Nephron (organoid): ENCODE measurements around the gene KISS1R.
A peak's percentile ranks its signal among the peaks of the same experiment; 100 is the strongest.

ENCODE experiments used
- H3K27ac Mint-ChIP-seq, 3 experiments: 2 replicates each; pipeline ENCODE4 v1.8.0; 2020; ENCODE audit warnings: mixed read lengths in 3 of 3, mild to moderate bottlenecking in 2 of 3, moderate library complexity in 1 of 3
- H3K27me3 Mint-ChIP-seq: 2 replicates; pipeline ENCODE4 v1.8.0; 2021; ENCODE audit warnings: low read depth, mild to moderate bottlenecking, moderate library complexity, mixed read lengths
- H3K36me3 Mint-ChIP-seq: 2 replicates; pipeline ENCODE4 v1.8.0; 2020; ENCODE audit warnings: low read depth, mixed read lengths
- H3K4me1 Mint-ChIP-seq: 2 replicates; pipeline ENCODE4 v1.8.0; 2020; ENCODE audit warnings: mixed read lengths
- H3K4me3 Mint-ChIP-seq, 3 experiments: 2 replicates each; pipeline ENCODE4 v1.8.0; 2020; ENCODE audit warnings: mild to moderate bottlenecking in 3 of 3, mixed read lengths in 3 of 3, moderate library complexity in 2 of 3
- H3K9me3 Mint-ChIP-seq: 2 replicates; pipeline ENCODE4 v1.8.0; 2020; ENCODE audit warnings: mixed read lengths
- CTCF ChIP-seq, 3 experiments: fragments of 200-600 bp; sonication (generic); IDR thresholded peaks; one replicate each; pipeline ENCODE4 v1.5.0; 2021; ENCODE audit warnings: antibody characterized with exemption in 3 of 3; ENCODE audit not compliant: unreplicated experiment in 3 of 3

The KISS1R gene

GRCh38 chr19:932648-933552 lies 15.8 kb downstream of the KISS1R start:
- peaks cover 32% of the 10 kb centered on the region for H3K36me3 Mint-ChIP-seq
- no peaks in the 10 kb centered on the region for H3K27me3 Mint-ChIP-seq
- H3K9me3 Mint-ChIP-seq: no peaks in the 10 kb centered on the region
- H3K4me1 Mint-ChIP-seq: peaks cover 8% of the 10 kb centered on the region
- no peak for TF ChIP-seq CTCF (IDR thresholded peaks at IDR 0.05; ENCODE audit: unreplicated experiment in 3 of 3)
- peak overlapping the region; percentile 53 to 91 (median 79) for H3K27ac Mint-ChIP-seq
- H3K4me3 Mint-ChIP-seq: peak overlapping the region; percentile 52 to 73 (median 67)

GRCh38 chr19:933553-933882 lies 16.4 kb downstream of the KISS1R start:
- no peak for TF ChIP-seq CTCF (IDR thresholded peaks at IDR 0.05; ENCODE audit: unreplicated experiment in 3 of 3)
- no peaks in the 10 kb centered on the region for H3K27me3 Mint-ChIP-seq
- peaks cover 8% of the 10 kb centered on the region for H3K4me1 Mint-ChIP-seq
- H3K27ac Mint-ChIP-seq: peak overlapping the region; percentile 44 to 72 (median 49)
- H3K4me3 Mint-ChIP-seq: peak overlapping the region in 2 of 3 experiments; percentile 56 to 60
- H3K36me3 Mint-ChIP-seq: peaks cover 37% of the 10 kb centered on the region
- H3K9me3 Mint-ChIP-seq: no peaks in the 10 kb centered on the region

GRCh38 chr19:934197-934840 lies 17.2 kb downstream of the KISS1R start:
- no peak for TF ChIP-seq CTCF (IDR thresholded peaks at IDR 0.05; ENCODE audit: unreplicated experiment in 3 of 3)
- H3K27me3 Mint-ChIP-seq: no peaks in the 10 kb centered on the region

GRCh38 chr19:934865-935479 lies 17.8 kb downstream of the KISS1R start:
- no peaks in the 10 kb centered on the region for H3K9me3 Mint-ChIP-seq

More at GRCh38 chr19:934197-934840, 17.2 kb downstream of the KISS1R start:
- Mint-ChIP-seq H3K36me3 (peaks cover 39% of the 10 kb centered on the region), H3K4me1 (peaks cover 8% of the 10 kb centered on the region), H3K27ac (peak overlapping the region in 1 of 3 experiments; percentile 44), H3K4me3 (no peak overlapping the region), H3K9me3 (no peaks in the 10 kb centered on the region)

GRCh38 chr19:936175-936546 lies 19.0 kb downstream of the KISS1R start:
- Mint-ChIP-seq H3K9me3 (no peaks in the 10 kb centered on the region), H3K36me3 (peaks cover 38% of the 10 kb centered on the region), H3K4me3 (no peak overlapping the region), H3K27me3 (no peaks in the 10 kb centered on the region), H3K4me1 (peaks cover 19% of the 10 kb centered on the region), H3K27ac (no peak overlapping the region)
- TF ChIP-seq CTCF (IDR thresholded peaks at IDR 0.05; ENCODE audit: unreplicated experiment in 3 of 3): no peak

More at GRCh38 chr19:934865-935479, 17.8 kb downstream of the KISS1R start:
- TF ChIP-seq CTCF (IDR thresholded peaks at IDR 0.05; ENCODE audit: unreplicated experiment in 3 of 3): no peak
- peaks cover 14% of the 10 kb centered on the region for H3K4me1 Mint-ChIP-seq
- H3K27me3 Mint-ChIP-seq: no peaks in the 10 kb centered on the region
- H3K4me3 Mint-ChIP-seq: no peak overlapping the region
- H3K36me3 Mint-ChIP-seq: peaks cover 42% of the 10 kb centered on the region
- peak overlapping the region in 2 of 3 experiments; percentile 45 to 66 for H3K27ac Mint-ChIP-seq
